HepG2 (cell line): Measurements from ENCODE around the gene GLG1. TPM values are rescaled to one million over a fixed set of nuclear protein-coding genes. Genes with fewer than 3 reads are reported as not detected.

Source experiments
- ATAC-seq: fragments of 200-7000 bp; cut with Tn5 transposase; 3 replicates; pipeline ENCODE4 v1.9.1; 2020; ENCODE audit warnings: mild to moderate bottlenecking, moderate library complexity
- BruUV-seq: library from RNA; stranded (reverse); fragments of 400-500 nt; replicated peaks from 2 replicates; lab custom pipeline; 2021; lab: Mats Ljungman, UMichigan
- CTCF ChIA-PET: fragments of 300-600 bp; formaldehyde crosslinking; extraction: SDS; loops from one replicate; lab custom pipeline; 2021; ENCODE audit warnings: low total read pairs, inconsistent platforms, low intra/inter-chr PET ratio; lab: Yijun Ruan, JAX
- POLR2A ChIA-PET: fragments of 350-600 bp; sonication (Branson Sonifier 250); formaldehyde crosslinking; loops from one replicate; lab custom pipeline; 2020; ENCODE audit warnings: antibody characterized with exemption, inconsistent platforms; lab: Yijun Ruan, JAX
- DNase-seq: peaks from one replicate; pipeline ENCODE4 v3.0.0-alpha.2; 2015; ENCODE audit warnings: low spot score
- FAIRE-seq: peaks from 3 replicates; lab custom pipeline; 2011; peaks lifted over from hg19 to GRCh38; lab: Jason Lieb, UNC
- H2AFZ ChIP-seq: one replicate; pipeline ENCODE4 v1.6.1; 2011; ENCODE audit warnings: low read length, inconsistent platforms
- H3K27ac ChIP-seq: fragments of 300-600 bp; 3 replicates; pipeline ENCODE4 v1.8.0; 2011; ENCODE audit warnings: mixed run types, mild to moderate bottlenecking, mixed read lengths, low read length, inconsistent platforms; ENCODE audit not compliant: insufficient read depth; ENCODE audit errors: extremely low read length
- H3K27me3 ChIP-seq, 2 experiments: fragments of 200-600 bp in 1 of 2; 2 replicates in 1 of 2; 3 replicates in 1 of 2; pipeline versions ENCODE4 v1.6.0 to v1.8.0; 2011; ENCODE audit warnings: low read length in 2 of 2, mild to moderate bottlenecking in 2 of 2, moderate library complexity in 2 of 2, inconsistent platforms in 1 of 2; ENCODE audit not compliant: insufficient read depth in 2 of 2, control insufficient read depth in 1 of 2
- H3K36me3 ChIP-seq, 2 experiments: fragments of 200-600 bp in 1 of 2; replicated peaks in 1 of 2; 2 replicates in 1 of 2; 3 replicates in 1 of 2; pipeline versions ENCODE4 v1.5.1 to v1.8.0; 2011; ENCODE audit warnings: low read length in 2 of 2, inconsistent platforms in 1 of 2; ENCODE audit not compliant: insufficient read depth in 2 of 2, control insufficient read depth in 1 of 2
- H3K4me1 ChIP-seq: 2 replicates; pipeline ENCODE4 v1.5.1; 2012; ENCODE audit warnings: low read length, inconsistent platforms; ENCODE audit not compliant: insufficient read depth
- H3K4me2 ChIP-seq: 2 replicates; pipeline ENCODE4 v1.6.0; 2011; ENCODE audit warnings: low read depth, low read length, inconsistent platforms
- H3K4me3 ChIP-seq, 3 experiments: fragments of 200-600 bp in 1 of 3; sonication (generic), shearing (Covaris generic) in 1 of 3; replicated peaks in 1 of 3; 2 replicates each; pipeline ENCODE4 v1.5.1; 2011 to 2016; ENCODE audit warnings: low read length in 3 of 3, inconsistent platforms in 2 of 3, low read depth in 2 of 3, mild to moderate bottlenecking in 2 of 3, control low read depth in 1 of 3, mixed read lengths in 1 of 3; ENCODE audit not compliant: insufficient read depth in 1 of 3
- H3K79me2 ChIP-seq: one replicate; pipeline ENCODE4 v1.6.1; 2011; ENCODE audit warnings: low read length, inconsistent platforms; ENCODE audit not compliant: insufficient read depth
- H3K9ac ChIP-seq: 2 replicates; pipeline ENCODE4 v1.6.0; 2011; ENCODE audit warnings: mild to moderate bottlenecking, low read depth, low read length, inconsistent platforms; ENCODE audit not compliant: insufficient read depth
- H3K9me3 ChIP-seq: 2 replicates; pipeline ENCODE4 v1.5.1; 2012; ENCODE audit warnings: mild to moderate bottlenecking, low read length
- H4K20me1 ChIP-seq: 2 replicates; pipeline ENCODE4 v1.6.0; 2011; ENCODE audit warnings: inconsistent platforms, mild to moderate bottlenecking, low read length, moderate library complexity; ENCODE audit not compliant: insufficient read depth
- GTF3A ChIP-seq: sonication (generic); formaldehyde crosslinking; conservative IDR thresholded peaks from 2 replicates; pipeline ENCODE4 v1.4.0; 2020; ENCODE audit warnings: mild to moderate bottlenecking, missing genetic modification reagents
- MAX ChIP-seq: IDR thresholded peaks from 2 replicates; pipeline ENCODE4 v1.6.1; 2012; ENCODE audit warnings: inconsistent platforms
- ZNF280D ChIP-seq: sonication (generic); formaldehyde crosslinking; IDR thresholded peaks from 2 replicates; pipeline ENCODE4 v1.5.1; 2020; ENCODE audit warnings: mild to moderate bottlenecking, missing genetic modification reagents
- ZNF496 ChIP-seq: sonication (generic); formaldehyde crosslinking; IDR thresholded peaks from 2 replicates; pipeline ENCODE4 v1.8.1; 2023; ENCODE audit warnings: mild to moderate bottlenecking, moderate library complexity, missing genetic modification reagents; ENCODE audit not compliant: insufficient replicate concordance
- WGBS: methylation state at CpG from one replicate; pipeline ENCODE4 v1.1.6; 2017; ENCODE audit warnings: low lambda C conversion rate; 5-methylcytosine and 5-hydroxymethylcytosine counted together
- in situ Hi-C: cut with HindIII; loops from 2 replicates; pipeline ENCODE4 v1.10.0; 2017; ENCODE audit warnings: low pct_unique_long_range_greater_than_20kb; ENCODE audit not compliant: extremely low pct_ligation_motif_present
- intact Hi-C: fragments of 100-400 bp; cut with micrococcal nuclease; formaldehyde crosslinking; loops from one replicate; pipeline ENCODE4 v1.10.0; 2022; ENCODE audit not compliant: unreplicated experiment
- polyA plus RNA-seq, 8 experiments: library from polyadenylated mRNA; depleted of rRNA in 3 of 8; stranded (reverse) in 7 of 8; unstranded in 1 of 8; fragments of >200 nt; fragmentation: Illumina TruSeq in 4 of 8; extraction: Trizol in 4 of 8; gene quantifications; 2 replicates each; pipeline versions ENCODE4 v1.2.1 to v1.2.3, GENCODE V29; 2011 to 2016; ENCODE audit warnings: low read depth in 4 of 8, missing spikeins in 1 of 8, mixed read lengths in 1 of 8; ENCODE audit not compliant: insufficient read depth in 1 of 8
- total RNA-seq, 5 experiments: library from RNA; depleted of rRNA; stranded (reverse); fragments of >200 nt; fragmentation: Illumina TruSeq; extraction: Trizol; gene quantifications; 2 replicates each; pipeline ENCODE4 v1.2.3, GENCODE V29; 2016; ENCODE audit warnings: low read depth in 1 of 5

GLG1 gene
- total and polyA plus RNA-seq, 2 of the 13 experiments (the other 11 are each of a cell fraction or from before 2014, with no cell fraction given): 87.7 to 141 TPM

GRCh38 chr16:74557275-74557674 lies 49.6 kb downstream of the GLG1 start:
- H2AFZ ChIP-seq: no peak overlapping the region
- ChIA-PET CTCF (no interaction called here), POLR2A (interaction anchor here (0.7 kb wide), 1 partner anchor 49 kb away, joined by 3 read pairs; no protein-coding TSS in a partner anchor)
- TF ChIP-seq ZNF280D (no peak), MAX (no peak), ZNF496 (CRISPR knock-in tag) (no peak), GTF3A (CRISPR knock-in tag) (no peak)
- no peak overlapping the region for H3K4me3 ChIP-seq
- peaks cover 3% of the 10 kb centered on the region; the same call in 1 of the 2 replicates for H4K20me1 ChIP-seq
- no peak overlapping the region for H3K27ac ChIP-seq
- H3K9ac ChIP-seq: no peak overlapping the region
- DNase-seq (no peak), ATAC-seq (no peak), FAIRE-seq (no peak)
- H3K4me2 ChIP-seq: no peak overlapping the region
- H3K27me3 ChIP-seq: no peaks in the 10 kb centered on the region
- no TSS peak for BruUV-seq
- peaks cover 30% of the 10 kb centered on the region for H3K79me2 ChIP-seq
- in situ Hi-C loops: no loop called here
- H3K9me3 ChIP-seq: no peaks in the 10 kb centered on the region
- intact Hi-C loops: no loop called here
- H3K4me1 ChIP-seq: no peaks in the 10 kb centered on the region
- peaks cover 0 to 6% of the 10 kb centered on the region in 2 experiments; a peak in 1 of 5 replicates for H3K36me3 ChIP-seq
- 96% methylated on average over 1 of the region's 1 CpG for WGBS
